ENCODE results near the gene INO80.

Gene INO80

GRCh38 chr15:41122849-41123248 is 6.8 kb upstream of the INO80 start:
- no peak for DNase-seq
- no peaks in the 10 kb centered on the region for H3K4me1 Mint-ChIP-seq
- H3K27ac Mint-ChIP-seq, result no peak overlapping the region
- TF ChIP-seq CTCF (IDR thresholded peaks at IDR 0.05), result no peak
- H3K27me3 Mint-ChIP-seq (ENCODE audit: low read depth, poor library complexity), result peaks cover 43% of the 10 kb centered on the region
- no peak overlapping the region for H3K4me3 Mint-ChIP-seq
- H3K36me3 Mint-ChIP-seq (ENCODE audit: low read depth), result no peaks in the 10 kb centered on the region
- no peaks in the 10 kb centered on the region for H3K9me3 Mint-ChIP-seq

GRCh38 chr15:41121951-41122350 is 5.9 kb upstream of the INO80 start:
- Mint-ChIP-seq H3K4me3 (no peak overlapping the region), H3K9me3 (no peaks in the 10 kb centered on the region), H3K4me1 (no peaks in the 10 kb centered on the region), H3K36me3 (ENCODE audit: low read depth) (no peaks in the 10 kb centered on the region), H3K27ac (no peak overlapping the region), H3K27me3 (ENCODE audit: low read depth, poor library complexity) (peaks cover 43% of the 10 kb centered on the region)
- no peak for DNase-seq
- no peak for TF ChIP-seq CTCF (IDR thresholded peaks at IDR 0.05)

- H3K27ac Mint-ChIP-seq, result peak overlapping the region; percentile 97
Measured at GRCh38 chr15:41116962-41117252, 827 bp upstream of the INO80 start.

GRCh38 chr15:41115652-41116115 is 396 bp downstream of the INO80 start:
- H3K4me3 Mint-ChIP-seq, result peak overlapping the region; percentile 94
- peaks cover 24% of the 10 kb centered on the region for H3K36me3 Mint-ChIP-seq (ENCODE audit: low read depth)
- peaks cover 10% of the 10 kb centered on the region for H3K27me3 Mint-ChIP-seq (ENCODE audit: low read depth, poor library complexity)
- peaks cover 23% of the 10 kb centered on the region for H3K4me1 Mint-ChIP-seq
- DNase-seq, result no peak
- no peaks in the 10 kb centered on the region for H3K9me3 Mint-ChIP-seq
- no peak for TF ChIP-seq CTCF (IDR thresholded peaks at IDR 0.05)
- peak overlapping the region; percentile 90 for H3K27ac Mint-ChIP-seq

More at GRCh38 chr15:41116962-41117252, 827 bp upstream of the INO80 start:
- peaks cover 23% of the 10 kb centered on the region for H3K4me1 Mint-ChIP-seq
- H3K4me3 Mint-ChIP-seq, result peak overlapping the region; percentile 94
- H3K36me3 Mint-ChIP-seq (ENCODE audit: low read depth), result peaks cover 22% of the 10 kb centered on the region
- H3K27me3 Mint-ChIP-seq (ENCODE audit: low read depth, poor library complexity), result peaks cover 11% of the 10 kb centered on the region
- TF ChIP-seq CTCF (IDR thresholded peaks at IDR 0.05), result no peak
- H3K9me3 Mint-ChIP-seq, result no peaks in the 10 kb centered on the region
- no peak for DNase-seq

- H3K36me3 Mint-ChIP-seq (ENCODE audit: low read depth), result peaks cover 24% of the 10 kb centered on the region
- H3K27ac Mint-ChIP-seq, result peak overlapping the region; percentile 90
- H3K4me3 Mint-ChIP-seq, result peak overlapping the region; percentile 94
- H3K9me3 Mint-ChIP-seq, result no peaks in the 10 kb centered on the region
- peaks cover 23% of the 10 kb centered on the region for H3K4me1 Mint-ChIP-seq
- no peak for DNase-seq
- H3K27me3 Mint-ChIP-seq (ENCODE audit: low read depth, poor library complexity), result peaks cover 10% of the 10 kb centered on the region
- TF ChIP-seq CTCF (IDR thresholded peaks at IDR 0.05), result no peak
Measured at GRCh38 chr15:41115161-41115651, 874 bp downstream of the INO80 start.

GRCh38 chr15:41106947-41107346 is 9.1 kb downstream of the INO80 start:
- peak overlapping the region; percentile 23 for H3K27ac Mint-ChIP-seq

More at GRCh38 chr15:41106947-41107346, 9.1 kb downstream of the INO80 start:
- no peaks in the 10 kb centered on the region for H3K9me3 Mint-ChIP-seq
- no peaks in the 10 kb centered on the region for H3K4me1 Mint-ChIP-seq
- peaks cover 41% of the 10 kb centered on the region for H3K36me3 Mint-ChIP-seq (ENCODE audit: low read depth)
- DNase-seq, result no peak
- H3K27me3 Mint-ChIP-seq (ENCODE audit: low read depth, poor library complexity), result no peaks in the 10 kb centered on the region
- no peak overlapping the region for H3K4me3 Mint-ChIP-seq
- no peak for TF ChIP-seq CTCF (IDR thresholded peaks at IDR 0.05)
